Measurements from ENCODE around the gene ST3GAL3. TPM values are rescaled to one million over a fixed set of nuclear protein-coding genes. Genes with fewer than 3 reads are reported as not detected.

The ST3GAL3 gene
- total RNA-seq, 2 experiments from 2014 or later: 18.1 to 26.7 TPM

DNA sequence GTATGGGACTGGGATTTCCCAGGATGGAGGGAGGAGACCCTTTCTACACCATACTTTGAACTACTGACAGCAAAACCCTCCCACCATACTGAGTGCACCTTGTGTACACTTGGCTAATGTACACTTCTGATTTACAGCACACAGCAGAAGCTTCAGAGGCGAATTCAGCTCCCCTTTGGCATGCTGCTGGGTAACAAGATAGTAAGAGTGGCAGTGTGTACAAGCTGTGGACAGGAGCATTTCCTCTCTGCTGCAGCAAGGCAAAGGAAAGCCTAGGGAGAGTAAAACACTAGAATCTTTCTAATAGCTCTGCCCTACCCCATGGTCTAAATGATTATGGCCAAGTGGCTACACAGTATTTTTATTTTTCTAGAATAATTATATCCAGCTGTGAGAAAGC is 142.3 kb downstream of the ST3GAL3 start:
- Mint-ChIP-seq H3K4me3 (no peak overlapping the region), H3K36me3 (peaks cover 9% of the 10 kb centered on the region), H3K27me3 (no peaks in the 10 kb centered on the region), H3K9me3 (ENCODE audit: low read depth) (no peaks in the 10 kb centered on the region), H3K27ac (no peak overlapping the region), H3K4me1 (peaks cover 27% of the 10 kb centered on the region)
- DNase-seq: no peak
- ATAC-seq: no peak
- CTCF ChIA-PET: interaction anchor here (1.1 to 2.1 kb wide), 2 partner anchors 13 to 86 kb away, joined by 3 to 5 read pairs; no protein-coding TSS in a partner anchor

DNA sequence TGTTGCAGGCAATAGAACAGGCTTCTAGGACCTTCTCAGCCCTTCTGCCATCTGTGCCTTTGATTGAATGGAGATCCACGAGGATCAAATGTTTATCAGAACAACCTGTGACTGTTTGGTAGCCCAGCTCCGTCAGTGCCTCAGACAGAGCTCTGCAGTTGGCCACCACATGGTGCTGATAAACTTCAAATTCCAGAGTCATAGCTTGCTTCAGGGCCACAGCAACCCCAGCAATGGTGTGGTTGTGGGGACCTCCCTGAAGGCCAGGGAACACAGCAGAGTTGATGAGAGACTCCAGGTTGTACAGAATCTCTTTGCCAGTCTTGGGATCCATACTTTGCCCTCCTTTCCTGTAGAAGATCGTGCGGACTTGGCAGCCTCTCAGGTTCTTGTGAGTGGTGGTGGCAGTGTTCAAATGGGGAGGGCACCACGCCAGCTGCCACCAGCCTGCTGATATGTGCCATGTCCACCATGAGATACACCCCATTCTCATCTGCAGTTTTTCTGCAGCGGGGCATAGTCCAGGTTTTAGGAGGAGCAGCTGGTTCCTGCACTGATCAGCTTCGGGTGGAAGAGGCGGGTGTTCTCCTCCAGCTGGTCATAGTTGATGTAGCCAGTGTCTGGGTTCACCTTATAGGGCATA is 143.4 kb downstream of the ST3GAL3 start:
- peaks cover 12% of the 10 kb centered on the region for H3K36me3 Mint-ChIP-seq
- DNase-seq (no peak), ATAC-seq (no peak)
- H3K4me1 Mint-ChIP-seq: peaks cover 27% of the 10 kb centered on the region
- H3K4me3 Mint-ChIP-seq: no peak overlapping the region
- CTCF ChIA-PET: no interaction called here
- no peaks in the 10 kb centered on the region for H3K27me3 Mint-ChIP-seq
- no peaks in the 10 kb centered on the region for H3K9me3 Mint-ChIP-seq (ENCODE audit: low read depth)
- H3K27ac Mint-ChIP-seq: no peak overlapping the region

GRCh38 chr1:43851561-43852338 is 144.4 kb downstream of the ST3GAL3 start:
- Mint-ChIP-seq H3K27me3 (no peaks in the 10 kb centered on the region), H3K27ac (no peak overlapping the region), H3K9me3 (ENCODE audit: low read depth) (no peaks in the 10 kb centered on the region), H3K36me3 (peaks cover 12% of the 10 kb centered on the region), H3K4me3 (no peak overlapping the region), H3K4me1 (peaks cover 27% of the 10 kb centered on the region)
- no peak for ATAC-seq
- CTCF ChIA-PET: no interaction called here
- DNase-seq: no peak

- Mint-ChIP-seq H3K27ac (peak overlapping the region; percentile 47), H3K27me3 (no peaks in the 10 kb centered on the region), H3K4me1 (peaks cover 23% of the 10 kb centered on the region), H3K4me3 (no peak overlapping the region), H3K36me3 (peaks cover 12% of the 10 kb centered on the region), H3K9me3 (ENCODE audit: low read depth) (no peaks in the 10 kb centered on the region)
- CTCF ChIA-PET: interaction anchor here (0.7 to 1.3 kb wide), 2 partner anchors 82 to 90 kb away, joined by 3 to 5 read pairs; no protein-coding TSS in a partner anchor
- peak; percentile 73 for ATAC-seq
- DNase-seq: peak; percentile 65
Observed at GRCh38 chr1:43853161-43853921, 146.0 kb downstream of the ST3GAL3 start.

- Mint-ChIP-seq H3K36me3 (peaks cover 12% of the 10 kb centered on the region), H3K4me3 (no peak overlapping the region), H3K4me1 (peaks cover 20% of the 10 kb centered on the region), H3K9me3 (ENCODE audit: low read depth) (no peaks in the 10 kb centered on the region), H3K27ac (peak overlapping the region; percentile 5), H3K27me3 (no peaks in the 10 kb centered on the region)
- ATAC-seq (no peak), DNase-seq (no peak)
- CTCF ChIA-PET: no interaction called here
Observed at GRCh38 chr1:43854473-43854872, 147.1 kb downstream of the ST3GAL3 start.

DNA sequence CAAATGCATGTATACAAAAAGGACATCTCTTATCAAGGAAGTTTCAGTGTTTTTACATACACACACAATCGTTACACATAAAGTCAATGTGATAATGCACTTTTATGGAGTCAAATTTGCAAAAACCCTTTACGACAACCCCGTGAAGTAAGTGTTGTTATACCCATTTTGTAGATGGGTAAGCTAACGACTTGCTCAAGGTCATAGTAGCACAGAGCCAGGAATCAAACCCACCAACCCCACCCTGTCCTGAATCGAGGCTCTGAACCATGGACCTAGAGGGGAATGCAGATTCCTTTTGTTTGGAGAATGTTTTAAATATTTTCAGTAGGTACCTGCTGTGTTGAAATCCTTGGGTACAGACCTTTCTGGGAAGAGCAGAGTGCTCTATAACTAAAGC is 148.9 kb downstream of the ST3GAL3 start:
- Mint-ChIP-seq H3K27me3 (no peaks in the 10 kb centered on the region), H3K9me3 (ENCODE audit: low read depth) (no peaks in the 10 kb centered on the region), H3K36me3 (peaks cover 12% of the 10 kb centered on the region), H3K4me1 (peaks cover 20% of the 10 kb centered on the region), H3K4me3 (no peak overlapping the region), H3K27ac (no peak overlapping the region)
- no peak for DNase-seq
- no peak for ATAC-seq
- CTCF ChIA-PET: no interaction called here

DNA sequence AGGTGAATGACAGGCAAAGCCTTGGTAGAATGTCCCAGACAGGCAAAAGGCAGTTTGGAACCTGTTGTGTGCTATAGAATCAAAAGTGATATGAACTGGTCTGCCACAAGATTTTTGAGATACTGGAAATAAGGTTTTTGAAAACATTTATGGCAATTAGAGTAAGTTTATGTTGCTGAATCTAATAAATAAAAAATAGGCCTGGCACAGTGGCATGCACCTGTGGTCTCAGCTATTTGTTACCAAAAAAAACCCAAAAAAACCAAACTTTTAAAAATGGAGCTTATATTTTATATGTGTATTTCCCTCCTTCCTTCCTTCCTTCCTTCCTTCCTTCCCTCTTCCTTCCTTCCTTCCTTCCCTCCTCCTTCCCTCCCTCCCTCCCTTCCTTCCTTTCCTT is 149.8 kb downstream of the ST3GAL3 start:
- no peak for DNase-seq
- Mint-ChIP-seq H3K4me1 (peaks cover 20% of the 10 kb centered on the region), H3K4me3 (no peak overlapping the region), H3K9me3 (ENCODE audit: low read depth) (no peaks in the 10 kb centered on the region), H3K27ac (no peak overlapping the region), H3K36me3 (peaks cover 14% of the 10 kb centered on the region), H3K27me3 (no peaks in the 10 kb centered on the region)
- ATAC-seq: no peak
- CTCF ChIA-PET: interaction anchor here (0.9 kb wide), 1 partner anchor 78 kb away, joined by 3 read pairs; no protein-coding TSS in a partner anchor

- ATAC-seq: no peak
- CTCF ChIA-PET: no interaction called here
- peaks cover 16% of the 10 kb centered on the region for H3K36me3 Mint-ChIP-seq
- H3K27me3 Mint-ChIP-seq: no peaks in the 10 kb centered on the region
- H3K27ac Mint-ChIP-seq: no peak overlapping the region
- H3K9me3 Mint-ChIP-seq (ENCODE audit: low read depth): no peaks in the 10 kb centered on the region
- no peak overlapping the region for H3K4me3 Mint-ChIP-seq
- DNase-seq: no peak
- H3K4me1 Mint-ChIP-seq: peaks cover 11% of the 10 kb centered on the region
Observed at GRCh38 chr1:43858324-43858723, 151.0 kb downstream of the ST3GAL3 start.

DNA sequence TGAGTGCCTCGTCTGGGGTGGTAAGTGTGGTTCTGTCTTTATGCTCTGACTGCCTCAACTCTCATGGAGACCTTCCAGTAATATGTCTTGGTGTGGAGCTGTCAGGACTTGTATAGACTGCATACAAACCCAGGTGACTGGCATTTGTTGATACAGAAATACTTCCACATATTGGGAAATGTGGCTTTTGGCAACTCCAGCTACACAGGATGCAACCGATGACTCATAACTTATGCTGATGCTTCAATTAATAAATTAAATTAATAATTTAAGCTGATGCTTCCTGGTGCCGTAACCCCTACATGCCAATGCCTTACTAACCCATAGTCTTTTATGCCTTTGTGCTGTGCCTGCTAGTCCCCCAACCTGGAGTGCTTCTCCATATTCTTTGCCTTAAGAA is 154.0 kb downstream of the ST3GAL3 start:
- no peak overlapping the region for H3K27ac Mint-ChIP-seq
- no peaks in the 10 kb centered on the region for H3K9me3 Mint-ChIP-seq (ENCODE audit: low read depth)
- H3K4me1 Mint-ChIP-seq: peaks cover 19% of the 10 kb centered on the region
- H3K27me3 Mint-ChIP-seq: no peaks in the 10 kb centered on the region
- H3K4me3 Mint-ChIP-seq: no peak overlapping the region
- no peak for ATAC-seq
- CTCF ChIA-PET: interaction anchor here (2.7 kb wide), 1 partner anchor 73 kb away, joined by 10 read pairs; the partner anchor contains the start of gene ARTN
- DNase-seq: no peak
- peaks cover 6% of the 10 kb centered on the region for H3K36me3 Mint-ChIP-seq

- no peak overlapping the region for H3K27ac Mint-ChIP-seq
- H3K4me1 Mint-ChIP-seq: peaks cover 21% of the 10 kb centered on the region
- DNase-seq (no peak), ATAC-seq (no peak)
- no peak overlapping the region for H3K4me3 Mint-ChIP-seq
- no peaks in the 10 kb centered on the region for H3K27me3 Mint-ChIP-seq
- peaks cover 6% of the 10 kb centered on the region for H3K36me3 Mint-ChIP-seq
- no peaks in the 10 kb centered on the region for H3K9me3 Mint-ChIP-seq (ENCODE audit: low read depth)
- CTCF ChIA-PET: interaction anchor here (1.3 to 2.7 kb wide), 3 partner anchors 13 to 72 kb away, joined by 3 to 10 read pairs (median 5); partner anchors contain the start of gene ARTN
Observed at GRCh38 chr1:43861988-43862735, 154.8 kb downstream of the ST3GAL3 start.

DNA sequence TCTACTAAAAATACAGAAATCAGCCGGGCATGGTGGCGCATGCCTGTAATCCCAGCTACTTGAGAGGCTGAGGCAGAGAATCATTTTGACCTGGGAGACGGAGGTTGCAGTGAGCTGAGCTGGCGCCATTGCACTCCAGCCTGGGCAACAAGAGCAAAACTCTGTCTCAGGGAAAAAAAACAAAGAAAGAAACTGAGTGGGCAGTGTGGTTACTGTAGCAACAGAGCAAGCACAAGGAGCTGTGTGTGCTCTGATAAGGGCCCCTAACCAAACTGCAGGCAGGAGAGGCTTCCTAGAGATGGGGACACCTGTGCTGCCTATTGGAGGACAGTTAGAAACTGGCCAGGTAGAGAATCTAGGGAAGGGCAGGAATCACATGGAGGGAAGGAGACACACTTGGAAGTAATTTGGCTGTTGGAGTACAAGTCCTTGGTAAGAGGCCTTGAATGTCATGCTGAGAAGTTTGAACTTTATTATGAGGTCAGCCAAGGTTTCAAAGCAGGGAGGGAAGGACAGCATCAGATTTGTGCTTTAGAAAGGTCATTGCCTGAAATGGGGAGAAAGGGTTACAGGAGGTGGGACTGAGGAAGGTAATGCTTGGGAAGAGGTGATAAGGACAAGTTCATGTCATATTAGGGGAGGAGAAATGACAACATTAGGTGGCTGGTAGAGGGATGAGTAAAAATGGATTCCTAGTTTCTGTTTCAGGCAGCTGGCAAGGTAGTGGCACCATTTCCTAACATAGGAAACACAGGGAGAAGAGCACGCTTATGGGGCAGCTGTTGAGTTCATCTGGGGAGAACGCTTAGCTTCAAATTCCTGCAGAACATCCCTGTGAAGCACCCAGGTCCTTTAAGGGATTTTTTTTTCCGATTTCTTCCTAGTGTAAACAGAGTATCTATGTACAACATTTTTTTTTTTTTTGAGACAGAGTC is 157.0 kb downstream of the ST3GAL3 start:
- no peaks in the 10 kb centered on the region for H3K9me3 Mint-ChIP-seq (ENCODE audit: low read depth)
- H3K36me3 Mint-ChIP-seq: peaks cover 4% of the 10 kb centered on the region
- no peak overlapping the region for H3K4me3 Mint-ChIP-seq
- ATAC-seq (no peak), DNase-seq (no peak)
- no peak overlapping the region for H3K27ac Mint-ChIP-seq
- H3K27me3 Mint-ChIP-seq: no peaks in the 10 kb centered on the region
- CTCF ChIA-PET: interaction anchor here (1.6 to 2.7 kb wide), 2 partner anchors 70 to 101 kb away, joined by 3 to 10 read pairs; partner anchors contain the start of gene ARTN
- H3K4me1 Mint-ChIP-seq: peaks cover 21% of the 10 kb centered on the region

GRCh38 chr1:43866201-43866600 is 158.9 kb downstream of the ST3GAL3 start:
- no peaks in the 10 kb centered on the region for H3K27me3 Mint-ChIP-seq
- peaks cover 21% of the 10 kb centered on the region for H3K4me1 Mint-ChIP-seq
- H3K27ac Mint-ChIP-seq: peak overlapping the region; percentile 63
- peaks cover 4% of the 10 kb centered on the region for H3K36me3 Mint-ChIP-seq
- no peak for ATAC-seq
- CTCF ChIA-PET: no interaction called here
- H3K4me3 Mint-ChIP-seq: peak overlapping the region; percentile 34
- H3K9me3 Mint-ChIP-seq (ENCODE audit: low read depth): no peaks in the 10 kb centered on the region
- no peak for DNase-seq

All from activated CD8-positive, alpha-beta memory T cell treated with anti-CD3 and anti-CD28 coated beads, Interleukin-2, amount 10 ng/mL, durations not matched to agents 7 days and 5 days (primary cell).